ENCODE measurements around the gene SLC10A1. TPM values are rescaled to one million over a fixed set of nuclear protein-coding genes. Genes with fewer than 3 reads are reported as not detected.

Gene SLC10A1
- total RNA-seq, 2 donors from 2014 or later = not detected

GRCh38 chr14:69807192-69807591, 10.2 kb upstream of the SLC10A1 start:
- WGBS = 74% methylated on average over 1 of the region's 1 CpG
- DNase-seq (ENCODE audit: low spot score) = no peak
- Histone ChIP-seq H3K36me3 (no peaks in the 10 kb centered on the region), H3K9me3 (no peaks in the 10 kb centered on the region), H3K4me1 (replicated peaks) (no peaks in the 10 kb centered on the region), H3K27me3 (replicated peaks; ENCODE audit: insufficient read depth) (no peaks in the 10 kb centered on the region), H3K27ac (no peak overlapping the region), H3K4me3 (no peak overlapping the region)
- TF ChIP-seq POLR2AphosphoS5 (IDR thresholded peaks at IDR 0.05) = no peak
- no peak for TF ChIP-seq POLR2A (IDR thresholded peaks at IDR 0.05)
- TF ChIP-seq CTCF (IDR thresholded peaks at IDR 0.05) = no peak
- intact Hi-C loops (cut with DNase I) = no loop called here

- no peak overlapping the region for H3K4me3 ChIP-seq
- H3K36me3 ChIP-seq = no peaks in the 10 kb centered on the region
- no peak overlapping the region for H3K27ac ChIP-seq
- no peak for DNase-seq (ENCODE audit: low spot score)
- H3K27me3 ChIP-seq (replicated peaks; ENCODE audit: insufficient read depth) = no peaks in the 10 kb centered on the region
- H3K9me3 ChIP-seq = no peaks in the 10 kb centered on the region
- WGBS = 97% methylated on average over 2 of the region's 2 CpGs
- intact Hi-C loops (cut with DNase I) = no loop called here
- TF ChIP-seq POLR2A (IDR thresholded peaks at IDR 0.05) (no peak), CTCF (IDR thresholded peaks at IDR 0.05) (no peak), POLR2AphosphoS5 (IDR thresholded peaks at IDR 0.05) (no peak)
- no peaks in the 10 kb centered on the region for H3K4me1 ChIP-seq (replicated peaks)
Observed at GRCh38 chr14:69804902-69805301, 7.9 kb upstream of the SLC10A1 start.

GRCh38 chr14:69803753-69804152, 6.7 kb upstream of the SLC10A1 start:
- no peaks in the 10 kb centered on the region for H3K9me3 ChIP-seq
- H3K4me3 ChIP-seq = no peak overlapping the region
- DNase-seq (ENCODE audit: low spot score) = no peak
- H3K4me1 ChIP-seq (replicated peaks) = no peaks in the 10 kb centered on the region
- H3K36me3 ChIP-seq = no peaks in the 10 kb centered on the region
- H3K27me3 ChIP-seq (replicated peaks; ENCODE audit: insufficient read depth) = no peaks in the 10 kb centered on the region
- intact Hi-C loops (cut with DNase I) = no loop called here
- H3K27ac ChIP-seq = no peak overlapping the region
- TF ChIP-seq POLR2AphosphoS5 (IDR thresholded peaks at IDR 0.05) = no peak
- no peak for TF ChIP-seq POLR2A (IDR thresholded peaks at IDR 0.05)
- TF ChIP-seq CTCF (IDR thresholded peaks at IDR 0.05) = no peak

- no peaks in the 10 kb centered on the region for H3K9me3 ChIP-seq
- TF ChIP-seq POLR2A (IDR thresholded peaks at IDR 0.05) (no peak), CTCF (IDR thresholded peaks at IDR 0.05) (no peak), POLR2AphosphoS5 (IDR thresholded peaks at IDR 0.05) (no peak)
- no peak overlapping the region for H3K27ac ChIP-seq
- no peaks in the 10 kb centered on the region for H3K27me3 ChIP-seq (replicated peaks; ENCODE audit: insufficient read depth)
- DNase-seq (ENCODE audit: low spot score) = no peak
- 89% methylated on average over 4 of the region's 4 CpGs for WGBS
- no peak overlapping the region for H3K4me3 ChIP-seq
- no peaks in the 10 kb centered on the region for H3K36me3 ChIP-seq
- intact Hi-C loops (cut with DNase I) = no loop called here
- H3K4me1 ChIP-seq (replicated peaks) = no peaks in the 10 kb centered on the region
Observed at GRCh38 chr14:69798339-69798735, 1.3 kb upstream of the SLC10A1 start.

- Histone ChIP-seq H3K4me1 (replicated peaks) (no peaks in the 10 kb centered on the region), H3K4me3 (no peak overlapping the region), H3K9me3 (no peaks in the 10 kb centered on the region), H3K27ac (no peak overlapping the region), H3K27me3 (replicated peaks; ENCODE audit: insufficient read depth) (no peaks in the 10 kb centered on the region), H3K36me3 (no peaks in the 10 kb centered on the region)
- intact Hi-C loops (cut with DNase I) = no loop called here
- DNase-seq (ENCODE audit: low spot score) = no peak
- 65% methylated on average over 5 of the region's 5 CpGs for WGBS
- TF ChIP-seq CTCF (IDR thresholded peaks at IDR 0.05) = no peak
Observed at GRCh38 chr14:69797573-69798338, 715 bp upstream of the SLC10A1 start.

Measured in prostate gland (tissue), 2 donors.